ENCODE results near the gene PPP6R3. TPM values are rescaled to one million over a fixed set of nuclear protein-coding genes. Genes with fewer than 3 reads are reported as not detected.

Gene PPP6R3
- total RNA-seq, 1 donor, result 119 TPM

- TF ChIP-seq, protein P1, sequence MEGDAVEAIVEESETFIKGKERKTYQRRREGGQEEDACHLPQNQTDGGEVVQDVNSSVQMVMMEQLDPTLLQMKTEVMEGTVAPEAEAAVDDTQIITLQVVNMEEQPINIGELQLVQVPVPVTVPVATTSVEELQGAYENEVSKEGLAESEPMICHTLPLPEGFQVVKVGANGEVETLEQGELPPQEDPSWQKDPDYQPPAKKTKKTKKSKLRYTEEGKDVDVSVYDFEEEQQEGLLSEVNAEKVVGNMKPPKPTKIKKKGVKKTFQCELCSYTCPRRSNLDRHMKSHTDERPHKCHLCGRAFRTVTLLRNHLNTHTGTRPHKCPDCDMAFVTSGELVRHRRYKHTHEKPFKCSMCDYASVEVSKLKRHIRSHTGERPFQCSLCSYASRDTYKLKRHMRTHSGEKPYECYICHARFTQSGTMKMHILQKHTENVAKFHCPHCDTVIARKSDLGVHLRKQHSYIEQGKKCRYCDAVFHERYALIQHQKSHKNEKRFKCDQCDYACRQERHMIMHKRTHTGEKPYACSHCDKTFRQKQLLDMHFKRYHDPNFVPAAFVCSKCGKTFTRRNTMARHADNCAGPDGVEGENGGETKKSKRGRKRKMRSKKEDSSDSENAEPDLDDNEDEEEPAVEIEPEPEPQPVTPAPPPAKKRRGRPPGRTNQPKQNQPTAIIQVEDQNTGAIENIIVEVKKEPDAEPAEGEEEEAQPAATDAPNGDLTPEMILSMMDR (IDR thresholded peaks at IDR 0.05; ENCODE audit: insufficient read depth, low read length), result no peak
- no peak for DNase-seq (ENCODE audit: low read depth)
- no peak overlapping the region for H3K4me3 ChIP-seq (ENCODE audit: low read depth, low read length)
Measured at GRCh38 chr11:68651985-68652682, 191.6 kb downstream of the PPP6R3 start.

- no peak overlapping the region for H3K4me3 ChIP-seq (ENCODE audit: low read depth, low read length)
- DNase-seq (ENCODE audit: low read depth), result no peak
- TF ChIP-seq, protein P1 (IDR thresholded peaks at IDR 0.05; ENCODE audit: insufficient read depth, low read length), result no peak
Measured at GRCh38 chr11:68652683-68653156, 192.2 kb downstream of the PPP6R3 start.

DNA sequence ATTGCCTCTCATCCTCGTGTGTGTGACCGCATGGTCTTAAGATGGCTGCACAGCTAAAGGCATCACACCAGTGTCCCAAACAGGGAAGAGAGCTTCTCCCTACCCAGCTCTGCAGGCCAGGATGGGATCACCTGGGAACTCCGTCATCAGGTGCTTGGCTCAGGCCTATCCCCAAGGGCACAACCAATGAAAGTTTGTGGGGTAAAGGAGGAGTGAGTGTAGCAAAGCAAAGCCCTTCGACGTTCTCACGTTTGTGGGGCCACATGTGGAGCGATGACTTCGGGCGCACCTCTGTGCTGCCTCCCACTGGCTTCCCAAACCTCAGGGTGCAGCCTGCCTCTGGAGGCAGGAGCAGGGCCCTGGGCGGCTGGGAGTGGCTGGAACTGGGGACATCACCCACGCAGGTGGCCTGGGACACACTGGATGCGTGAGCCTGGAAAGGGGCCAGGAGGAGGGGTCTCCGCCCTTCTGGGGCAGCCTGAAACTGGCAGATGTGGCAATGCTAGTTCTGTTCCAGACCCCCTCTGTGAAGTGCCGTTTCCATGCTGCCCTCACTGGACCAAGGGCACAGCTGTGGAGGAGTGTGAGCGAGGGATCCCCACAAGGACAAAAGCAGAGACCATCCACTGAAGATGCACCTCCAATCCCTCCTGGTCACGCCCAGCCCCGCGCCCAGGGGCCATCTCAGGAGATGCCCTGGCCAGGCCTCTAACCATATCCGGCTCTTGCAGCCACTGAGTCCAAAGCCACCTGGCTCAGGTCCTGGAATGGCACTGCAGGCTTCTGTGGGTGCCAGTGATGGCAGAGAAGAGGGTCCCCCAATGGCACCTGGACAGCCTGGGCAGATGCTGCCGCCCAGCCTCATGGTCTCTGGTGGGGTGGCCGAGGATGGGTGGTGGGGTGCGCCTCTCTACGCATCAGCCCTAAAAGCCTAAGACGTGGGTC lies 193.2 kb downstream of the PPP6R3 start:
- TF ChIP-seq, protein P1 (IDR thresholded peaks at IDR 0.05; ENCODE audit: insufficient read depth, low read length), result no peak
- DNase-seq (ENCODE audit: low read depth), result no peak
- H3K4me3 ChIP-seq (ENCODE audit: low read depth, low read length), result no peak overlapping the region

GRCh38 chr11:68654978-68655377 lies 194.4 kb downstream of the PPP6R3 start:
- DNase-seq (ENCODE audit: low read depth), result no peak
- no peak overlapping the region for H3K4me3 ChIP-seq (ENCODE audit: low read depth, low read length)
- TF ChIP-seq, protein P1 (IDR thresholded peaks at IDR 0.05; ENCODE audit: insufficient read depth, low read length), result no peak

- H3K4me3 ChIP-seq (ENCODE audit: low read depth, low read length), result no peak overlapping the region
- no peak for DNase-seq (ENCODE audit: low read depth)
- TF ChIP-seq, protein P1 (IDR thresholded peaks at IDR 0.05; ENCODE audit: insufficient read depth, low read length), result no peak
Measured at GRCh38 chr11:68655406-68655805, 194.9 kb downstream of the PPP6R3 start.

- TF ChIP-seq, protein P1 (IDR thresholded peaks at IDR 0.05; ENCODE audit: insufficient read depth, low read length), result no peak
- no peak for DNase-seq (ENCODE audit: low read depth)
Measured at GRCh38 chr11:68655806-68656205, 195.3 kb downstream of the PPP6R3 start.

More at GRCh38 chr11:68655806-68656205, 195.3 kb downstream of the PPP6R3 start:
- H3K4me3 ChIP-seq (ENCODE audit: low read depth, low read length), result no peak overlapping the region

Measured in fibroblast of the aortic adventitia (primary cell).